HAP-1 (cell line): ENCODE data around the gene CAPN11.

Source experiments
- DNase-seq, 2 experiments: peaks; one replicate each; pipeline ENCODE4 v3.0.0-alpha.2; 2016 to 2020; ENCODE audit warnings: low spot score in 2 of 2
- H3K27me3 ChIP-seq: fragments of 250-450 bp; sonication (Bioruptor Pico); 2 replicates; pipeline ENCODE4 v1.5.1; 2020; ENCODE audit warnings: low read depth, mild to moderate bottlenecking, moderate library complexity
- H3K36me3 ChIP-seq: fragments of 250-450 bp; sonication (Bioruptor Pico); replicated peaks from 2 replicates; pipeline ENCODE4 v1.5.1; 2020; ENCODE audit warnings: mild to moderate bottlenecking
- H3K4me1 ChIP-seq: fragments of 250-450 bp; sonication (Bioruptor Pico); 2 replicates; pipeline ENCODE4 v1.5.1; 2020; ENCODE audit warnings: mild to moderate bottlenecking
- H3K4me3 ChIP-seq: fragments of 250-450 bp; sonication (Bioruptor Pico); 2 replicates; pipeline ENCODE4 v1.5.1; 2020; ENCODE audit warnings: mild to moderate bottlenecking, moderate library complexity
- H3K9me3 ChIP-seq: fragments of 250-450 bp; sonication (Bioruptor Pico); 2 replicates; pipeline ENCODE4 v1.5.1; 2020; ENCODE audit warnings: mild to moderate bottlenecking, moderate library complexity
- in situ Hi-C: fragments of 300-500 bp; cut with MboI; formaldehyde crosslinking; loops from 3 replicates; pipeline ENCODE4 v1.14.3; 2020; ENCODE audit warnings: low sequenced_read_pairs, inconsistent platforms, mixed read lengths

The CAPN11 gene

DNA sequence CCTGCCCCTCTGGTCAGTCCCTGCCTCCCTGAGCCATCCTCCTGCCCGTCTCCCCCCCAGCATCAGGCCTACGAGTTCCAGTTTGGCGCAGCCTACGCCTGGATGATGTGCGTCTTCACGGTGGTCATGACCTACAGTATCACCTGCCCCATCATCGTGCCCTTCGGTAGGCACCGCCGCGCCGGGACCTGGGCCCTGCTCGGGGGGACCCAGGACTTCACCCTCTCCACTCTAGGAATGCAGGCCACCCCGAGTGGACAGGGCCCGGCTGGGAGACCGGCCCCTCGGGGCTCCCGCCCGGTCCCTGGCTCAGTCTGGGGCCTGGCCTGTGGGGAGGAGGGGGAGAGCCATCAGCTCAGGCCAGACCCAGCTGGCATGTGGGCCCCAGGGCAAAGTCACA is 6.1 kb upstream of the CAPN11 start:
- H3K36me3 ChIP-seq: peaks cover 7% of the 10 kb centered on the region; the same call in 1 of the 2 replicates
- no peak overlapping the region for H3K4me3 ChIP-seq
- H3K4me1 ChIP-seq: no peaks in the 10 kb centered on the region
- in situ Hi-C loops: loop anchor here (5.0 kb wide), 1 partner anchor 65 kb away; no protein-coding TSS in a partner anchor
- no peaks in the 10 kb centered on the region for H3K9me3 ChIP-seq
- no peaks in the 10 kb centered on the region for H3K27me3 ChIP-seq
- no peak for DNase-seq

DNA sequence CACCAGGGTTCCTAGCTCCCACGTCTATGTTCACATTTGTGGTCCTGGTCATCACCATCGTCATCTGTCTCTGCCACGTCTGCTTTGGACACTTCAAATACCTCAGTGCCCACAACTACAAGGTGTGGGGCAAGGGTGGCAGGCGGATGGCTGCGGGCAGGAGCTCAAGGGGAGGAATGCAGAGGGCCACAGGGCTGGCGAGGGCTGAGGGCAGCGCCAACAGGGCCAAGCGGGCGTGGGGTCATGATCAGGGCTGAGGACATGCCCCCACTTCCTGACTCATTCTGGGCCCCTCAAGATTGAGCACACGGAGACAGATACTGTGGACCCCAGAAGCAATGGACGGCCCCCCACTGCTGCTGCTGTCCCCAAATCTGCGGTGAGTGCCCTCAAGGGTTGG is 4.6 kb upstream of the CAPN11 start:
- in situ Hi-C loops: loop anchor here (5.0 kb wide), 1 partner anchor 67 kb away; no protein-coding TSS in a partner anchor
- Histone ChIP-seq H3K27me3 (no peaks in the 10 kb centered on the region), H3K9me3 (no peaks in the 10 kb centered on the region), H3K4me3 (no peak overlapping the region), H3K4me1 (no peaks in the 10 kb centered on the region), H3K36me3 (peaks cover 3% of the 10 kb centered on the region; the same call in 1 of the 2 replicates)
- no peak for DNase-seq

DNA sequence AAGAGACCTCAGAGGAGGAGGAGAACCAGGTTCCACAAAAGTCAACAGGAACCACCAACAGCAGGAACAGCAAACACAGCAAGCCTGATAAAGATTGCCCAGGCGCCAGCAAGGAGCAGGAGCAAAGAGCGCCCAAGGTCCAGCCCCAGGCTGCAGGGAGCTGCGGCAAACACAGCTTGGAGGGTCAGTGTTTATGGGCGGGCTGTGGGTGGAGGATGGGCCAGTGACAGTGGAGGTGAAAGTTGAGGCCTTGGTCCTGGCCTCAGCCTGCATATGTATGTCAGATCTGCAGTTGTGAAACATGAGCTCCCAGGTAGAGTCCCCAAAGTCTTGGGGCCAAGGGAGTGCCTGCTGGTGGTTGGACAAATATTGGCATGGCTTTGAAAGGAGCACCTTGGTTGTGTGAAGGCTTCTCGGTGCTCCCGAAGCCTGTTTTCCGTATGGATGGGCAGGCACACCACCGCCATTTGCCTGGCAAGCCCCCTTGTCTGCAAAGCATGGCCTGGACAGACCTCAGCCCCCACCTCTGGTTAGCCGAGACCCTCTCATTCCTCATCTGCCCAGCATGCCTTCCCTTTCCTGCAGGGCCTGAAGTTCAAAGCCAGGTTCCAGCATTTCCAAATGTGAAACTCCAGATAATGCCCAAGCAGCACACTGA is 2.0 kb upstream of the CAPN11 start:
- no peak for DNase-seq
- Histone ChIP-seq H3K4me3 (no peak overlapping the region), H3K27me3 (no peaks in the 10 kb centered on the region), H3K36me3 (no peaks in the 10 kb centered on the region), H3K9me3 (no peaks in the 10 kb centered on the region), H3K4me1 (no peaks in the 10 kb centered on the region)
- in situ Hi-C loops: no loop called here

DNA sequence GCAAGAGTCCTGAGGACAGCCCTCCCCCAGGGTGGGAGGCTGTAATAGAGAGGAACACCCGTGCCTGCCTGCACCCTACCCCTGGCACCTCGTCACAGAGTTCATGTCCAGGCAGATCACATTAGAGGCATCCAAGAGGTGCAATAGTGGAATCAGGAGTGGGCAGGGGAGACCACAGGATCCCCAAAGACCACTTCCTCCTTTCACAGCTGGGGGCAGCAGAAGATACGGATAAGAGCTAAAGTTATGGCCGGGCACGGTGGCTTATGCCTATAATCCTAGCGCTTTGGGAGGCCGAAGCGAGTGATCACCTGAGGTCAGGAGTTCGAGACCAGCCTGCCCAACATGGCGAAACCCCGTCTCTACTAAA is 1.5 kb upstream of the CAPN11 start:
- in situ Hi-C loops: no loop called here
- no peak for DNase-seq
- Histone ChIP-seq H3K9me3 (no peaks in the 10 kb centered on the region), H3K4me1 (no peaks in the 10 kb centered on the region), H3K36me3 (no peaks in the 10 kb centered on the region), H3K4me3 (no peak overlapping the region), H3K27me3 (no peaks in the 10 kb centered on the region)

DNA sequence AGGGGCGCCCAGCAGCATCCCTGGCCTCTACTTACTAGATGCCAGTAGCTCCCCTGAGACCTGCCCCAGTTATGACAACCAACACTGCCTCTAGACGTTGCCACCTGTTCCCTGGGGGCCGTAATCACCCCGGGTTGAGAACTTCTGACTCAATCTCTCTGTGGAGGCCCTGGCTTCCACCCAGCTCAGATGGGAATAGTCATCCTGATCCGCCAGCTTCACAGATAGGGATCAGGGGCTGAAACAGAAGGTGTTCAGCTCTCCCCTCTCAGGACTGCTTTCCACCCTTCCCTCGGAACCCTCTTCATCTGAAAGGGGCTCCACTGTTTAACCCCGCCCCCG is 3.3 kb downstream of the CAPN11 start:
- Histone ChIP-seq H3K27me3 (peaks cover 3% of the 10 kb centered on the region), H3K4me1 (no peaks in the 10 kb centered on the region), H3K36me3 (no peaks in the 10 kb centered on the region), H3K9me3 (no peaks in the 10 kb centered on the region), H3K4me3 (no peak overlapping the region)
- in situ Hi-C loops: no loop called here
- DNase-seq: no peak

DNA sequence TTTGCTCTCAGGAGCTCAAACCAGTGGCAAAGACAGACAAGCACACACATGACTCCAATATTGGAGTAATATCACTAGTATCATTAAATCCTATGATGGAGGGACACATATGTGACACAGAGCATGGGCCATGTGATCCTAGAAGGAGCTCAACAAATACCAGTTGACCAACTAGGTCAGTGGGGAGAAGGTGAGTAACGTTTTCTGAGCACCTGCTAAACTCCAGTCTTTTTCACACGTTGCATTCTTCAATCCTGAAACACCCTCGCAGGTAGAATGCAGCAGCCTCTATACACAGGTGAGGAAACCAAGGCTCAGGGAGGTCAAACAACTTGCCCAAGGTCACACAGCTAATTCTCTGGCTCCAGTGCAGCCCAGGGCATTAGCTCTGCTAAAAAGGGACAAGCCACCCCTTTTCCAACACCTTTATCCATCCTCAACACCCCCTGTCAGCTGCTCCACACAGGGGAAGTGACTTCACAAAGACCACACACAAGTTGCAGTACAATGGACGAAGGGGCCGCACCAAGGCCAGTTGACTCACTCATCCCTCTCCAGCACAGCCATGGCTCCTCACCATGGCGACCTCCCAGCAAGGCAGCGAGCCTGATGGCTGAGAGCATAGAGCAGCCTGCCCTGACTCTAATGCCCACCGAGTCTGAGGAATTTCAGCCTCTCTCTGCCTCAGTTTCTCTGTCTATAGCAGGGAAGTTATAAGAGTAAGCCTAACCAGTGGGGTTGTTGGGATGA is 4.4 kb downstream of the CAPN11 start:
- DNase-seq: no peak

DNA sequence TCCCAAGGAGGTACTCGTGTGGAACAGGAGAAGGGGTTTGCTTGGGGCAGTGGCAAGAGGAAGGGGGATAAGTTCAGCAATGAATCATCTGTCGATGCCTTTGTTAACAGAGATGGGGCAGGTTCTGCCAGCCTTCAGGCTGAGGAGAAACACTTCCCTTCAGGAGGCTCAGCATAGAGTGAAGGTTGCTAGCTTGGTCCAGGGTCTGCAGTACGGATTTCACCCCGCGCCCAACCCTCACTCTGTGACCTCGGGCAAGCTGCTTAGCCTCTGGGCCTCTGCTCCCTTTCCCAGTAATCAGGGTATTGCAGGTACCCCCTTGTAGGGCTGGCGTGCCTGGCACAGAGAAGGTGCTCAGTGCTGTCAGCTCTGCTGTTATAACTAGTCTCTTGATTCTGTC is 7.5 kb downstream of the CAPN11 start:
- no peaks in the 10 kb centered on the region for H3K4me1 ChIP-seq
- no peaks in the 10 kb centered on the region for H3K9me3 ChIP-seq
- no peaks in the 10 kb centered on the region for H3K36me3 ChIP-seq
- no peak for DNase-seq
- in situ Hi-C loops: no loop called here
- H3K4me3 ChIP-seq: no peak overlapping the region
- H3K27me3 ChIP-seq: peaks cover 3% of the 10 kb centered on the region

More for the DNA sequence above, 4.4 kb downstream of the CAPN11 start:
- in situ Hi-C loops: no loop called here
- H3K4me3 ChIP-seq: no peak overlapping the region
- no peaks in the 10 kb centered on the region for H3K4me1 ChIP-seq
- H3K9me3 ChIP-seq: no peaks in the 10 kb centered on the region
- peaks cover 3% of the 10 kb centered on the region for H3K27me3 ChIP-seq
- H3K36me3 ChIP-seq: no peaks in the 10 kb centered on the region

DNA sequence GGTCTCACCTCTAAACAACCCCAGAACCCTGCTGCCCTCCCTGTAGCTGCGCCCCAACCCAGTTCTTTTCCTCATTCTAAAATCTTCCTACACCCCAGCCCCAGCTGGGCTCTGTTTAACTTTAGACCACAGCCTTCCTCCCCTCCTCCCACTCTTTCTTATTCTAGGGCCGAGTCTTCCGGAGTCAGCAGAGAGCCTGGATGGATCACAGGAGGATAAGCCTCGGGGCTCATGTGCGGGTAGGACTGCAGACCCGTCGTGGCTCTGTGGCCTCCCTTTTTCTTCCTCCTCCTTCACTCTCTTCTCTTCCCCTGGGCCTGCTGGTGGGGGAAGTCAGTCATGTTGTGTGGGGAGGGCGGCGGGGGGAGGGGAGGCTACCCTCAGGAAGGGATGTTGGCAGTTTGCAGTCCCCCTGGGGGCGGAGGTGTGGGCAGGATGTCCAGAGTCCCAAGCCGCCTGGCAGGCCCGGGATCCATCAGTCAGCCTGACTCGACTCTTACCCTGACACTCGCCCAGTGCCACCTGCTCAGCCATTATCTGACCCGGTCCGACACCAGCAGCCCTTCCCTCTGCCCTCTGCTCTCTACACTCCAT is 8.1 kb downstream of the CAPN11 start:
- Histone ChIP-seq H3K4me3 (no peak overlapping the region), H3K9me3 (no peaks in the 10 kb centered on the region), H3K36me3 (no peaks in the 10 kb centered on the region), H3K27me3 (peaks cover 3% of the 10 kb centered on the region), H3K4me1 (no peaks in the 10 kb centered on the region)
- in situ Hi-C loops: no loop called here
- no peak for DNase-seq

DNA sequence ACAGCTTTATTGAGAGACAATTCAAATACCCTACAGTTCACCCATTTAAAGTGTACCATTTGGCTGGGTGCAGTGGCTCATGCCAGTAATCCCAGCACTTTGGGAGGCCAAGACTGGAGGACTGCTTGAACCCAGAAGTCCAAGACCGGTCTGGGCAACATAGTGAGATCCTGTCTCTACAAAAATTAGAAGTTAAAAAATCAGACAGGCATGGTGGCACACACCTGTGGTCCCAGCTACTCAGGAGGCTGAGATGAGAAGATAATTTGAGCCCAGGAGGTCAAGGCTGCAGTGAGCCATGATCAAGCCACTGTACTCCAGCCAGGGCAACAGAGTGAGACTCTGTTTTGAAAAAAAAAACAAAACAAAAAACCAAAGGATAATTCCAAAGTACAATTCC is 8.9 kb downstream of the CAPN11 start:
- in situ Hi-C loops: no loop called here
- DNase-seq: no peak
- Histone ChIP-seq H3K4me3 (no peak overlapping the region), H3K36me3 (no peaks in the 10 kb centered on the region), H3K27me3 (peaks cover 3% of the 10 kb centered on the region), H3K4me1 (no peaks in the 10 kb centered on the region), H3K9me3 (no peaks in the 10 kb centered on the region)

DNA sequence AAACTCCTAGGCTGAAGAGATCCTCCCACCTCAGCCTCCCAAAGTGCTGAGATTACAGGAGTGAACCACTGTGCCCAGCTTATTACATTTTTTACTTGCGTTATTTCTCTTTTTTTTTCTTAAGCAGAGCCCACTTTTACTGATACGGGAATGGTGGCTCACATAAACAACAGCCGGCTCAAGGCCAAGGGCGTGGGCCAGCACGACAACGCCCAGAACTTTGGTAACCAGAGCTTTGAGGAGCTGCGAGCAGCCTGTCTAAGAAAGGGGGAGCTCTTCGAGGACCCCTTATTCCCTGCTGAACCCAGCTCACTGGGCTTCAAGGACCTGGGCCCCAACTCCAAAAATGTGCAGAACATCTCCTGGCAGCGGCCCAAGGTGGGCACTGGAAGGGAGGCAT is 10.5 kb downstream of the CAPN11 start:
- no peak for DNase-seq
- Histone ChIP-seq H3K9me3 (no peaks in the 10 kb centered on the region), H3K4me3 (no peak overlapping the region), H3K4me1 (no peaks in the 10 kb centered on the region), H3K27me3 (peaks cover 2% of the 10 kb centered on the region), H3K36me3 (no peaks in the 10 kb centered on the region)
- in situ Hi-C loops: no loop called here

DNA sequence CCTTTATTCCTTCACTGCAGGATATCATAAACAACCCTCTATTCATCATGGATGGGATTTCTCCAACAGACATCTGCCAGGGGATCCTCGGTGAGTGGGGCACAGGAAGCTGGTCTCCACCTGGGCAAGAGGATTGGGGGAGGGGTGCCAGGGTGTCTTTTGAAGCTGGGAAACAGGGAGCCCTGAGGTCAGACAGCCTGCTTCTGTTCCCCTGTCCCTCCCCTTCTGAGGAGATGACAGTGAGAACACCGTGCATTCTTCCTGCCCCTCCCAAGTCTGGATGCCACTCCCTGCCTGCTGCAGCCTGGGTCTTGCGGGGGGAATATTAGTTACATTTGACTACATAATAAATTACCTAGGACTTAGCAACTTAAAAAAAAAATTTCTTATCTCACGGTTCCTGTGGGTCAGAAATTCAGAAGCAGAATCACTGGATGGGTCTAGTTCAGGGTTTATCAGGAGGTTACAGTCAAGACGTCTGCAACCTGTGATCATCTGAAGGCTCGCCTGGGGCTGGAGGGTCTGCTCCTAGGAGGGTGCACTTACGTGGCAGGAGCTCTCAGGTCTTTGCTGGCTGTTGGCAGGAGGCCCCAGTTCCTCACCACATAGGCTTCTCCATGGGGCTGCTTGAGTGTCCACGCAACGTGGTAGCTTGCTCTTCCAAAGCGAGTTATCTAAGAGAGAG is 11.4 kb downstream of the CAPN11 start:
- H3K9me3 ChIP-seq: no peaks in the 10 kb centered on the region
- no peaks in the 10 kb centered on the region for H3K36me3 ChIP-seq
- DNase-seq: no peak
- H3K27me3 ChIP-seq: no peaks in the 10 kb centered on the region; the same call in 1 of the 2 replicates
- in situ Hi-C loops: loop anchor here (5.0 kb wide), 1 partner anchor 67 kb away; no protein-coding TSS in a partner anchor
- no peak overlapping the region for H3K4me3 ChIP-seq
- no peaks in the 10 kb centered on the region for H3K4me1 ChIP-seq

DNA sequence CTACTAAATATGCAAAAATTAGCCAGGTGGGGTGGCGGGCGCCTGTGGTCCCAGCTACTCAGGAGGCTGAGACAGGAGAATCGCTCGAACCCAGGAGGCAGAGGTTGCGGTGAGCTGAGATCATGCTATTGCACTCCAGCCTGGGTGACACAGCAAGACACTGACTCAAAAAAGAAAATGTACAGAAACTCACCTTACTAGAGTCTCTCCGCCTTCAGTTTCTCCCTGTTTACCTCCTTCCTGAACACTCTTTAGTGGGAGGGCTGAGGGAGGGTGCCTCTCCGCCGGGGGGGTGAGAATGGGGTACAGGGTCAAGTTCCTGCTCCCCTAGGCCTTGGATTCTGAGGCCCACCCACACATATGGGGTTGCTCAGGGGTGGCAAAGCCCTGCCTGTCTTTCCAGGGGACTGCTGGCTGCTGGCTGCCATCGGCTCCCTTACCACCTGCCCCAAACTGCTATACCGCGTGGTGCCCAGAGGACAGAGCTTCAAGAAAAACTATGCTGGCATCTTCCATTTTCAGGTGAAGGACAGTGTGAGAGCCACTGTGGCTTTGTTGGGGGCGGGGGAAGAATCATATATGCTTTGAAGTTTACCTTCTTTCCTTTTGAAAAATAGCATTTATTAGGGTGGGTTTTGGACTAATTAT is 13.4 kb downstream of the CAPN11 start:
- no peaks in the 10 kb centered on the region for H3K4me1 ChIP-seq
- H3K4me3 ChIP-seq: no peak overlapping the region
- no peaks in the 10 kb centered on the region for H3K27me3 ChIP-seq
- H3K36me3 ChIP-seq: no peaks in the 10 kb centered on the region
- no peak for DNase-seq
- in situ Hi-C loops: loop anchor here (5.0 kb wide), 1 partner anchor 65 kb away; no protein-coding TSS in a partner anchor
- no peaks in the 10 kb centered on the region for H3K9me3 ChIP-seq

DNA sequence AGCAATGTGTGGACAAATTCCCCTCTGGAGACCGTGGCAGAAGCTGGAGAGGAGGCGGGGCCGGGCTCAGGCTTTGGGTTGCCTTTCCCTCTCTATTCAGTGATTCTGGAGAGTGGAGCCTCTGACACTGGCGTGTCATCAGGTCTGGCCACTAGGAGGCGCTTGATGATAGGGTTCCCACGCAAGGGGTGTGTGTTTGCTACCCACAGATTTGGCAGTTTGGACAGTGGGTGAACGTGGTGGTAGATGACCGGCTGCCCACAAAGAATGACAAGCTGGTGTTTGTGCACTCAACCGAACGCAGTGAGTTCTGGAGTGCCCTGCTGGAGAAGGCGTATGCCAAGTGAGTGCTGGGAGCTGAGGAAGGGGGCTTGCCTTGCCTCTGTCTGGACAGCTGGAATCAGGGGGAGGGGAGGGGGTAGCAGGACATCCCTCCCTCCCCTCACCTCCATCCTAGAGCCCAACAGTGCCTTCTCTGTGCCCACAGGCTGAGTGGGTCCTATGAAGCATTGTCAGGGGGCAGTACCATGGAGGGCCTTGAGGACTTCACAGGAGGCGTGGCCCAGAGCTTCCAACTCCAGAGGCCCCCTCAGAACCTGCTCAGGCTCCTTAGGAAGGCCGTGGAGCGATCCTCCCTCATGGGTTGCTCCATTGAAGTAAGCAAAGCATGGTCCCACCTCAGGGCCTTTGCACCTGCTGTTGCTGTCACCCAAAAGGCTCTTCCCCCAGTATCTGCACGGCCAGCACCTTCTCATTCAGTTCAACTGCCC is 14.3 kb downstream of the CAPN11 start:
- no peaks in the 10 kb centered on the region for H3K27me3 ChIP-seq
- in situ Hi-C loops: loop anchor here (5.0 kb wide), 1 partner anchor 64 kb away; no protein-coding TSS in a partner anchor
- H3K4me1 ChIP-seq: no peaks in the 10 kb centered on the region
- H3K9me3 ChIP-seq: no peaks in the 10 kb centered on the region
- no peaks in the 10 kb centered on the region for H3K36me3 ChIP-seq
- H3K4me3 ChIP-seq: no peak overlapping the region
- peak; percentile 53 to 90 for DNase-seq
